Lower leg skin (tissue), 4 donors: ENCODE results near the gene IL1R2. TPM values are rescaled to one million over a fixed set of nuclear protein-coding genes. Genes with fewer than 3 reads are reported as not detected.

ENCODE experiments used
- DNase-seq, 2 donors: peaks; one replicate each; pipeline ENCODE4 v3.0.0-alpha.2; 2019; ENCODE audit warnings: low spot score in 2 of 2
- H3K4me3 ChIP-seq: fragments of 200-600 bp; sonication (generic); 2 replicates; pipeline ENCODE4 v1.5.1; 2017; ENCODE audit warnings: mild to moderate bottlenecking, low read depth; ENCODE audit not compliant: poor library complexity, severe bottlenecking
- CTCF ChIP-seq, 3 donors: fragments of 450-650 bp; IDR thresholded peaks; one replicate each; pipeline ENCODE4 v1.5.1; 2016; ENCODE audit warnings: antibody characterized with exemption in 3 of 3, mild to moderate bottlenecking in 3 of 3, moderate library complexity in 2 of 3
- POLR2A ChIP-seq, 2 donors: fragments of 450-650 bp; IDR thresholded peaks; one replicate each; pipeline ENCODE4 v1.6.1; 2016 to 2017; ENCODE audit warnings: antibody characterized with exemption in 2 of 2, mild to moderate bottlenecking in 1 of 2, moderate library complexity in 1 of 2
- WGBS, 2 donors: methylation state at CpG; one replicate each; pipeline ENCODE4 v1.1.5; 2018; 5-methylcytosine and 5-hydroxymethylcytosine counted together
- intact Hi-C: fragments of 100-400 bp; cut with DNase I; formaldehyde crosslinking; loops from one replicate; pipeline ENCODE4 v1.15.0; 2023; ENCODE audit warnings: low total_unique reads
- total RNA-seq, 4 donors: library from RNA; depleted of rRNA; stranded (reverse); fragments of >200 nt; gene quantifications; one replicate each; pipeline ENCODE4 v1.1.0, GENCODE V29; 2016

IL1R2 gene
- total RNA-seq, 4 donors from 2014 or later: 58.4 to 106 (median 68.7) TPM

GRCh38 chr2:102024410-102024809, 32.6 kb downstream of the IL1R2 start:
- intact Hi-C loops: loop anchor here (5.0 kb wide), 1 partner anchor 213 kb away; no protein-coding TSS in a partner anchor
- no peak for TF ChIP-seq POLR2A (IDR thresholded peaks at IDR 0.05)
- TF ChIP-seq CTCF (IDR thresholded peaks at IDR 0.05): no peak
- 90 to 93% methylated on average over 12 of the region's 12 CpGs for WGBS, 2 donors
- H3K4me3 ChIP-seq: no peak overlapping the region
- no peak for DNase-seq

- intact Hi-C loops: no loop called here
- DNase-seq: no peak
- TF ChIP-seq CTCF (IDR thresholded peaks at IDR 0.05) (no peak), POLR2A (IDR thresholded peaks at IDR 0.05) (no peak)
- 45 to 50% methylated on average over 1 of the region's 1 CpG for WGBS, 2 donors
- H3K4me3 ChIP-seq: no peak overlapping the region
Measured at GRCh38 chr2:102025016-102025501, 33.3 kb downstream of the IL1R2 start.

GRCh38 chr2:102025583-102026267, 34.0 kb downstream of the IL1R2 start:
- no peak for DNase-seq
- intact Hi-C loops: no loop called here
- H3K4me3 ChIP-seq: no peak overlapping the region
- no peak for TF ChIP-seq CTCF (IDR thresholded peaks at IDR 0.05)
- no peak for TF ChIP-seq POLR2A (IDR thresholded peaks at IDR 0.05)
- 76 to 77% methylated on average over 6 of the region's 6 CpGs for WGBS, 2 donors

- intact Hi-C loops: no loop called here
- no peak overlapping the region for H3K4me3 ChIP-seq
- WGBS, 2 donors: 52 to 54% methylated on average over 8 of the region's 8 CpGs
- DNase-seq: no peak
- TF ChIP-seq CTCF (IDR thresholded peaks at IDR 0.05) (no peak), POLR2A (IDR thresholded peaks at IDR 0.05) (no peak)
Measured at GRCh38 chr2:102027036-102027980, 35.5 kb downstream of the IL1R2 start.

GRCh38 chr2:102028470-102028869, 36.7 kb downstream of the IL1R2 start:
- no peak for TF ChIP-seq CTCF (IDR thresholded peaks at IDR 0.05)
- no peak overlapping the region for H3K4me3 ChIP-seq
- intact Hi-C loops: no loop called here
- no peak for DNase-seq
